H1 (cell line): ENCODE measurements around the gene LIMS1. TPM values are rescaled to one million over a fixed set of nuclear protein-coding genes. Genes with fewer than 3 reads are reported as not detected.

Experiments
- CREB1 ChIP-seq: IDR thresholded peaks from 2 replicates; pipeline ENCODE4 v1.6.1; 2012; ENCODE audit warnings: inconsistent platforms
- EGR1 ChIP-seq: IDR thresholded peaks from 2 replicates; pipeline ENCODE4 v1.6.1; 2011; ENCODE audit warnings: low read depth, low read length, borderline replicate concordance
- MAFK ChIP-seq: IDR thresholded peaks from 2 replicates; pipeline ENCODE4 v1.6.1; 2012; ENCODE audit warnings: low read depth, mild to moderate bottlenecking, improper control_type of control experiment, low read length
- RNF2 ChIP-seq: fragments of 200-900, 300-1000 bp; sonication (generic); IDR thresholded peaks from 2 replicates; pipeline ENCODE4 v1.7.1; 2016; ENCODE audit warnings: borderline replicate concordance, low read depth, mild to moderate bottlenecking, antibody characterized with exemption, low read length; ENCODE audit not compliant: poor library complexity, severe bottlenecking; ENCODE audit errors: missing control alignments
- SIX5 ChIP-seq: IDR thresholded peaks from 2 replicates; pipeline ENCODE4 v1.6.1; 2011; ENCODE audit warnings: mild to moderate bottlenecking, low read depth, low read length
- SP1 ChIP-seq: IDR thresholded peaks from 2 replicates; pipeline ENCODE4 v1.6.1; 2011; ENCODE audit warnings: low read depth, low read length
- TEAD4 ChIP-seq: IDR thresholded peaks from 2 replicates; pipeline ENCODE4 v1.6.1; 2012; ENCODE audit warnings: low read depth, low read length, inconsistent platforms, mixed read lengths
- polyA plus RNA-seq, 7 experiments: library from polyadenylated mRNA; depleted of rRNA in 3 of 7; stranded (reverse) in 5 of 7; unstranded in 2 of 7; fragments of >200 nt in 5 of 7; fragments of 200-250 nt in 2 of 7; gene quantifications; 1 replicate in 5 of 7; 2 replicates in 1 of 7; 4 replicates in 1 of 7; pipeline versions ENCODE4 v1.2.1 to v1.2.3, GENCODE V29; 2011 to 2013; ENCODE audit warnings: missing spikeins in 2 of 7, mixed read lengths in 2 of 7
- total RNA-seq: library from RNA; stranded (reverse); fragmentation: NEBNext Ultra II Directional; extraction: Animal tissue kit (Norgen Biotek cat#: 25700); gene quantifications from 2 replicates; pipeline ENCODE4 v1.2.1, GENCODE V29; 2021
- TF ChIP-seq, protein P1 (sequence below): fragments of 300-600 bp; sonication (generic); IDR thresholded peaks from 2 replicates; pipeline ENCODE4 v1.7.1; 2012; ENCODE audit warnings: low read length, moderate library complexity, mild to moderate bottlenecking, inconsistent platforms; ENCODE audit not compliant: insufficient replicate concordance
- TF ChIP-seq, protein P2 (sequence below): IDR thresholded peaks from 2 replicates; pipeline ENCODE4 v1.6.1; 2012; ENCODE audit warnings: inconsistent platforms

Gene LIMS1
- total and polyA plus RNA-seq, 2 of the 8 experiments (the other 6 are each of a cell fraction or from before 2014, with no cell fraction given): 24.1 to 36.7 TPM

DNA sequence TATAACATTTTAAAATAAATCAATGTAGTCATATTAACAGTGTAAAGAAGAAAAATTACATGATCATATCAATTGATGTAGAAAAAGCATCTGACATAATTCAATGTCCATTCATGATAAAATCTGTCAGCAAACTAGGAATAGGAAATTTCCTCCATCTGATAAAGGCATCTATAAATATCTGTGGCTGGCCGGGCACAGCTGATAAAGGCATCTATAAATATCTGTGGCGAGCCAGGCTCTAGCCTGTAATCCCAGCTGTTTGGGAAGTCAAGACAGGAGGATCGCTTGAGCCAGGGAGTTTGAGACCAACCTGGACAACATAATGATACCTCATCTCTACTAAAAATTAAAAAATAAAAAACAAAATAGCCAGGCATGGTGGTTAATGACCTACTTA is 166.9 kb downstream of the LIMS1 start (continued):
- TF ChIP-seq, protein P1, sequence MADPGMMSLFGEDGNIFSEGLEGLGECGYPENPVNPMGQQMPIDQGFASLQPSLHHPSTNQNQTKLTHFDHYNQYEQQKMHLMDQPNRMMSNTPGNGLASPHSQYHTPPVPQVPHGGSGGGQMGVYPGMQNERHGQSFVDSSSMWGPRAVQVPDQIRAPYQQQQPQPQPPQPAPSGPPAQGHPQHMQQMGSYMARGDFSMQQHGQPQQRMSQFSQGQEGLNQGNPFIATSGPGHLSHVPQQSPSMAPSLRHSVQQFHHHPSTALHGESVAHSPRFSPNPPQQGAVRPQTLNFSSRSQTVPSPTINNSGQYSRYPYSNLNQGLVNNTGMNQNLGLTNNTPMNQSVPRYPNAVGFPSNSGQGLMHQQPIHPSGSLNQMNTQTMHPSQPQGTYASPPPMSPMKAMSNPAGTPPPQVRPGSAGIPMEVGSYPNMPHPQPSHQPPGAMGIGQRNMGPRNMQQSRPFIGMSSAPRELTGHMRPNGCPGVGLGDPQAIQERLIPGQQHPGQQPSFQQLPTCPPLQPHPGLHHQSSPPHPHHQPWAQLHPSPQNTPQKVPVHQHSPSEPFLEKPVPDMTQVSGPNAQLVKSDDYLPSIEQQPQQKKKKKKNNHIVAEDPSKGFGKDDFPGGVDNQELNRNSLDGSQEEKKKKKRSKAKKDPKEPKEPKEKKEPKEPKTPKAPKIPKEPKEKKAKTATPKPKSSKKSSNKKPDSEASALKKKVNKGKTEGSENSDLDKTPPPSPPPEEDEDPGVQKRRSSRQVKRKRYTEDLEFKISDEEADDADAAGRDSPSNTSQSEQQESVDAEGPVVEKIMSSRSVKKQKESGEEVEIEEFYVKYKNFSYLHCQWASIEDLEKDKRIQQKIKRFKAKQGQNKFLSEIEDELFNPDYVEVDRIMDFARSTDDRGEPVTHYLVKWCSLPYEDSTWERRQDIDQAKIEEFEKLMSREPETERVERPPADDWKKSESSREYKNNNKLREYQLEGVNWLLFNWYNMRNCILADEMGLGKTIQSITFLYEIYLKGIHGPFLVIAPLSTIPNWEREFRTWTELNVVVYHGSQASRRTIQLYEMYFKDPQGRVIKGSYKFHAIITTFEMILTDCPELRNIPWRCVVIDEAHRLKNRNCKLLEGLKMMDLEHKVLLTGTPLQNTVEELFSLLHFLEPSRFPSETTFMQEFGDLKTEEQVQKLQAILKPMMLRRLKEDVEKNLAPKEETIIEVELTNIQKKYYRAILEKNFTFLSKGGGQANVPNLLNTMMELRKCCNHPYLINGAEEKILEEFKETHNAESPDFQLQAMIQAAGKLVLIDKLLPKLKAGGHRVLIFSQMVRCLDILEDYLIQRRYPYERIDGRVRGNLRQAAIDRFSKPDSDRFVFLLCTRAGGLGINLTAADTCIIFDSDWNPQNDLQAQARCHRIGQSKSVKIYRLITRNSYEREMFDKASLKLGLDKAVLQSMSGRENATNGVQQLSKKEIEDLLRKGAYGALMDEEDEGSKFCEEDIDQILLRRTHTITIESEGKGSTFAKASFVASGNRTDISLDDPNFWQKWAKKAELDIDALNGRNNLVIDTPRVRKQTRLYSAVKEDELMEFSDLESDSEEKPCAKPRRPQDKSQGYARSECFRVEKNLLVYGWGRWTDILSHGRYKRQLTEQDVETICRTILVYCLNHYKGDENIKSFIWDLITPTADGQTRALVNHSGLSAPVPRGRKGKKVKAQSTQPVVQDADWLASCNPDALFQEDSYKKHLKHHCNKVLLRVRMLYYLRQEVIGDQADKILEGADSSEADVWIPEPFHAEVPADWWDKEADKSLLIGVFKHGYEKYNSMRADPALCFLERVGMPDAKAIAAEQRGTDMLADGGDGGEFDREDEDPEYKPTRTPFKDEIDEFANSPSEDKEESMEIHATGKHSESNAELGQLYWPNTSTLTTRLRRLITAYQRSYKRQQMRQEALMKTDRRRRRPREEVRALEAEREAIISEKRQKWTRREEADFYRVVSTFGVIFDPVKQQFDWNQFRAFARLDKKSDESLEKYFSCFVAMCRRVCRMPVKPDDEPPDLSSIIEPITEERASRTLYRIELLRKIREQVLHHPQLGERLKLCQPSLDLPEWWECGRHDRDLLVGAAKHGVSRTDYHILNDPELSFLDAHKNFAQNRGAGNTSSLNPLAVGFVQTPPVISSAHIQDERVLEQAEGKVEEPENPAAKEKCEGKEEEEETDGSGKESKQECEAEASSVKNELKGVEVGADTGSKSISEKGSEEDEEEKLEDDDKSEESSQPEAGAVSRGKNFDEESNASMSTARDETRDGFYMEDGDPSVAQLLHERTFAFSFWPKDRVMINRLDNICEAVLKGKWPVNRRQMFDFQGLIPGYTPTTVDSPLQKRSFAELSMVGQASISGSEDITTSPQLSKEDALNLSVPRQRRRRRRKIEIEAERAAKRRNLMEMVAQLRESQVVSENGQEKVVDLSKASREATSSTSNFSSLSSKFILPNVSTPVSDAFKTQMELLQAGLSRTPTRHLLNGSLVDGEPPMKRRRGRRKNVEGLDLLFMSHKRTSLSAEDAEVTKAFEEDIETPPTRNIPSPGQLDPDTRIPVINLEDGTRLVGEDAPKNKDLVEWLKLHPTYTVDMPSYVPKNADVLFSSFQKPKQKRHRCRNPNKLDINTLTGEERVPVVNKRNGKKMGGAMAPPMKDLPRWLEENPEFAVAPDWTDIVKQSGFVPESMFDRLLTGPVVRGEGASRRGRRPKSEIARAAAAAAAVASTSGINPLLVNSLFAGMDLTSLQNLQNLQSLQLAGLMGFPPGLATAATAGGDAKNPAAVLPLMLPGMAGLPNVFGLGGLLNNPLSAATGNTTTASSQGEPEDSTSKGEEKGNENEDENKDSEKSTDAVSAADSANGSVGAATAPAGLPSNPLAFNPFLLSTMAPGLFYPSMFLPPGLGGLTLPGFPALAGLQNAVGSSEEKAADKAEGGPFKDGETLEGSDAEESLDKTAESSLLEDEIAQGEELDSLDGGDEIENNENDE: no peak
- TF ChIP-seq SP1: no peak
- TF ChIP-seq, protein P2, sequence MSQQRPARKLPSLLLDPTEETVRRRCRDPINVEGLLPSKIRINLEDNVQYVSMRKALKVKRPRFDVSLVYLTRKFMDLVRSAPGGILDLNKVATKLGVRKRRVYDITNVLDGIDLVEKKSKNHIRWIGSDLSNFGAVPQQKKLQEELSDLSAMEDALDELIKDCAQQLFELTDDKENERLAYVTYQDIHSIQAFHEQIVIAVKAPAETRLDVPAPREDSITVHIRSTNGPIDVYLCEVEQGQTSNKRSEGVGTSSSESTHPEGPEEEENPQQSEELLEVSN: no peak
- TF ChIP-seq MAFK: no peak
- TF ChIP-seq EGR1: no peak
- TF ChIP-seq TEAD4: no peak
- no peak for TF ChIP-seq SIX5
- no peak for TF ChIP-seq RNF2
- no peak for TF ChIP-seq CREB1
